ENCODE data around the gene RNF151.

GRCh38 chr16:1920727-1921171, 45.9 kb upstream of the RNF151 start:
- TF ChIP-seq CTCF (IDR thresholded peaks at IDR 0.05; ENCODE audit: low read depth, low read length): no peak
- no peak for TF ChIP-seq EZH2phosphoT487 (IDR thresholded peaks at IDR 0.05; ENCODE audit: low read depth)

Data from OCI-LY3 (cell line).